ENCODE results near the gene CD302. TPM values are rescaled to one million over a fixed set of nuclear protein-coding genes. Genes with fewer than 3 reads are reported as not detected.

The CD302 gene
- total RNA-seq, 1 experiment from 2014 or later, result 0.68 TPM

DNA sequence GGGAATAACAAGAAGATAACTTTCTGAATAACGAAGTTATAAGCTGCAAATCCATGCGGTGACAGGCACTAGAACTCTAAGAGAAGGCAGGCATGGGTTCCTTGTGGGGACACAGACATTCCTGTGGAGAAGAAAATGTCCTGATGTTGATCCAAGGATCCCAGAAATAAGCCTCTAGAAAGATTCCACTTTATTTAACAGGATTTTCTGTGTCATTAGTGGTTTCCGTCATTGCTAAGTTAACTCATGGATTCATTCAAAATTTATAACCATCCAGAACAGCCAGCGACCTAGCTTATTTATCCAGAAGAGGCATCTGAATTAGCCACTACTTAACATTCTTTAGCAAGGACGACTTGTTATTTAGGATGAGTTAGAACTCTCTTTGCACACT, 10.0 kb upstream of the CD302 start:
- H3K4me1 ChIP-seq (ENCODE audit: insufficient read depth, low read length), result no peaks in the 10 kb centered on the region
- no peak overlapping the region for H2BK20ac ChIP-seq (ENCODE audit: low read depth, low read length, poor library complexity, severe bottlenecking)
- no peak overlapping the region for H2BK15ac ChIP-seq (ENCODE audit: low read depth, low read length)
- TF ChIP-seq, protein P1, sequence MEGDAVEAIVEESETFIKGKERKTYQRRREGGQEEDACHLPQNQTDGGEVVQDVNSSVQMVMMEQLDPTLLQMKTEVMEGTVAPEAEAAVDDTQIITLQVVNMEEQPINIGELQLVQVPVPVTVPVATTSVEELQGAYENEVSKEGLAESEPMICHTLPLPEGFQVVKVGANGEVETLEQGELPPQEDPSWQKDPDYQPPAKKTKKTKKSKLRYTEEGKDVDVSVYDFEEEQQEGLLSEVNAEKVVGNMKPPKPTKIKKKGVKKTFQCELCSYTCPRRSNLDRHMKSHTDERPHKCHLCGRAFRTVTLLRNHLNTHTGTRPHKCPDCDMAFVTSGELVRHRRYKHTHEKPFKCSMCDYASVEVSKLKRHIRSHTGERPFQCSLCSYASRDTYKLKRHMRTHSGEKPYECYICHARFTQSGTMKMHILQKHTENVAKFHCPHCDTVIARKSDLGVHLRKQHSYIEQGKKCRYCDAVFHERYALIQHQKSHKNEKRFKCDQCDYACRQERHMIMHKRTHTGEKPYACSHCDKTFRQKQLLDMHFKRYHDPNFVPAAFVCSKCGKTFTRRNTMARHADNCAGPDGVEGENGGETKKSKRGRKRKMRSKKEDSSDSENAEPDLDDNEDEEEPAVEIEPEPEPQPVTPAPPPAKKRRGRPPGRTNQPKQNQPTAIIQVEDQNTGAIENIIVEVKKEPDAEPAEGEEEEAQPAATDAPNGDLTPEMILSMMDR (conservative IDR thresholded peaks at IDR 0.05), result no peak
- H4K5ac ChIP-seq (ENCODE audit: insufficient read length, low read depth, low read length), result no peak overlapping the region
- no peak overlapping the region for H3K27ac ChIP-seq (ENCODE audit: insufficient read length, low read depth, low read length)
- H3K14ac ChIP-seq (ENCODE audit: insufficient read depth, low read length), result no peak overlapping the region
- H3K27me3 Mint-ChIP-seq (ENCODE audit: low read depth), result peaks cover 3% of the 10 kb centered on the region; the same call in 1 of the 2 replicates
- no peak overlapping the region for H4K91ac ChIP-seq (ENCODE audit: insufficient read length, low read depth, low read length)
- H3K79me2 ChIP-seq (ENCODE audit: insufficient read depth, low read length), result no peaks in the 10 kb centered on the region
- H3K18ac ChIP-seq (ENCODE audit: insufficient read length, low read depth, low read length), result no peak overlapping the region
- H3K27me3 ChIP-seq (ENCODE audit: insufficient read depth, low read length), result no peaks in the 10 kb centered on the region
- no peak overlapping the region for H4K8ac ChIP-seq (replicated peaks; ENCODE audit: insufficient read length, low read depth, low read length)
- no peak overlapping the region for H2AK5ac ChIP-seq (ENCODE audit: insufficient read length, low read length)
- H3K23me2 ChIP-seq (ENCODE audit: insufficient read length, low read depth, low read length, poor library complexity, severe bottlenecking), result no peaks in the 10 kb centered on the region
- H2AFZ ChIP-seq (ENCODE audit: low read length), result no peak overlapping the region
- no peaks in the 10 kb centered on the region for H3K9me3 Mint-ChIP-seq
- no peak overlapping the region for H3K4ac ChIP-seq (ENCODE audit: low read depth, low read length)
- no peak overlapping the region for H3K4me2 ChIP-seq (ENCODE audit: insufficient read depth, insufficient read length, low read length)
- H2BK12ac ChIP-seq (ENCODE audit: insufficient read length, low read depth, low read length), result no peak overlapping the region
- no peaks in the 10 kb centered on the region for H3K36me3 Mint-ChIP-seq (ENCODE audit: insufficient read depth in 1 of 3, low read depth in 3 of 3)
- H2BK5ac ChIP-seq (ENCODE audit: insufficient read length, low read length), result no peak overlapping the region
- no peak overlapping the region for H3T11ph ChIP-seq (ENCODE audit: low read length)
- no peak overlapping the region for H3K23ac ChIP-seq (ENCODE audit: insufficient read length, low read depth, low read length)
- H2BK120ac ChIP-seq (ENCODE audit: low read depth, low read length, poor library complexity, severe bottlenecking), result no peak overlapping the region
- H3K27ac Mint-ChIP-seq, result no peak overlapping the region
- H3K9me3 ChIP-seq (ENCODE audit: control insufficient read depth, low read depth, low read length), result no peaks in the 10 kb centered on the region
- no peak overlapping the region for H3K9ac ChIP-seq (ENCODE audit: extremely low read depth, insufficient read length, low read length)
- no CpG with 5 or more reads among the region's 5 CpGs for WGBS (ENCODE audit: extremely low coverage, insufficient read length, low lambda C conversion rate)
- no peak overlapping the region for H3K4me3 Mint-ChIP-seq
- DNase-seq, result no peak
- H4K20me1 ChIP-seq (ENCODE audit: control insufficient read depth, insufficient read depth, insufficient read length), result no peaks in the 10 kb centered on the region
- H3K4me1 Mint-ChIP-seq, result peaks cover 7 to 8% of the 10 kb centered on the region in 2 experiments
- no peak overlapping the region for H3K56ac ChIP-seq (ENCODE audit: insufficient read length, low read depth, low read length)
- H3K79me1 ChIP-seq (ENCODE audit: insufficient read depth, low read depth, low read length, poor library complexity, severe bottlenecking), result no peaks in the 10 kb centered on the region
